Calu3 (cell line): ENCODE results near the gene RORB. TPM values are rescaled to one million over a fixed set of nuclear protein-coding genes. Genes with fewer than 3 reads are reported as not detected.

Experiments
- BruUV-seq: library from RNA; stranded (reverse); fragments of 400-500 nt; replicated peaks from 2 replicates; lab custom pipeline; 2021; lab: Mats Ljungman, UMichigan
- CTCF ChIA-PET: fragments of 300-600 bp; sonication (Branson Sonifier 250); formaldehyde crosslinking; loops from one replicate; lab custom pipeline; 2022; ENCODE audit warnings: antibody characterized with exemption; lab: Charles Lee
- DNase-seq: peaks from one replicate; pipeline ENCODE4 v3.0.0; 2022
- H3K27ac Mint-ChIP-seq: one replicate; pipeline ENCODE4 v1.8.0; 2022; ENCODE audit warnings: mixed read lengths; ENCODE audit not compliant: unreplicated experiment
- H3K27me3 Mint-ChIP-seq: one replicate; pipeline ENCODE4 v1.8.0; 2022; ENCODE audit warnings: mixed read lengths; ENCODE audit not compliant: unreplicated experiment
- H3K36me3 Mint-ChIP-seq: one replicate; pipeline ENCODE4 v1.8.0; 2022; ENCODE audit warnings: mild to moderate bottlenecking, moderate library complexity, mixed read lengths; ENCODE audit not compliant: insufficient read depth, unreplicated experiment
- H3K4me1 Mint-ChIP-seq: one replicate; pipeline ENCODE4 v1.8.0; 2022; ENCODE audit warnings: mild to moderate bottlenecking, low read depth, mixed read lengths; ENCODE audit not compliant: unreplicated experiment
- H3K4me3 Mint-ChIP-seq: one replicate; pipeline ENCODE4 v1.8.0; 2022; ENCODE audit warnings: mild to moderate bottlenecking, low read depth, moderate library complexity, mixed read lengths; ENCODE audit not compliant: unreplicated experiment
- H3K9me3 Mint-ChIP-seq: one replicate; pipeline ENCODE4 v1.8.0; 2022; ENCODE audit warnings: low read depth, mixed read lengths; ENCODE audit not compliant: unreplicated experiment
- intact Hi-C: fragments of 100-400 bp; cut with micrococcal nuclease; formaldehyde crosslinking; loops from one replicate; pipeline ENCODE4 v1.10.0; 2022; ENCODE audit not compliant: unreplicated experiment
- total RNA-seq: library from RNA; stranded (reverse); gene quantifications from 2 replicates; pipeline ENCODE4 v1.2.3, GENCODE V29; 2022
- TF ChIP-seq, protein P1 (sequence below): fragments of 200-600 bp; IDR thresholded peaks from one replicate; pipeline ENCODE4 v1.8.0; 2022; ENCODE audit warnings: antibody characterized with exemption; ENCODE audit not compliant: unreplicated experiment

Gene RORB
- total RNA-seq, 1 experiment from 2014 or later: not detected

DNA sequence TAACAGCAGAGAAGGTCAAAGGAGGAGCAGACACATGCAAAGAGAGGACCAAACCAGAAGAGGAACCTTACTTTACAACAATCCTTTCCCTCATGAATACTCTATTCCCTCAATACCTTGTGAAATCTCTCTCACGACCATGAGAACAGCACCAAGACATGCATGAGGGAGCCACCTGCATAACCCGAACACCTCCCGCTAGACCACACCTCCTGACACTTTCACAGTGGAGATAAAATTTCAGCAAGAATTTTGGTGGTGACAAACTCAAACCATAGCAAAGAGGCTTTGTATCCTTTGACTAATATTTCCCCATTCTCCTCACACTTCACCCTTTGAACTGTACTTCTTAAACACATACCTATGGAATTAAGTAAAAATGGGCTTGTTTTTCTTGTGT is 101.7 kb downstream of the RORB start:
- intact Hi-C loops: no loop called here
- BruUV-seq: no TSS peak
- Mint-ChIP-seq H3K4me3 (no peak overlapping the region), H3K36me3 (no peaks in the 10 kb centered on the region), H3K27ac (no peak overlapping the region), H3K4me1 (no peaks in the 10 kb centered on the region), H3K9me3 (no peaks in the 10 kb centered on the region), H3K27me3 (no peaks in the 10 kb centered on the region)
- CTCF ChIA-PET: no interaction called here
- TF ChIP-seq, protein P1, sequence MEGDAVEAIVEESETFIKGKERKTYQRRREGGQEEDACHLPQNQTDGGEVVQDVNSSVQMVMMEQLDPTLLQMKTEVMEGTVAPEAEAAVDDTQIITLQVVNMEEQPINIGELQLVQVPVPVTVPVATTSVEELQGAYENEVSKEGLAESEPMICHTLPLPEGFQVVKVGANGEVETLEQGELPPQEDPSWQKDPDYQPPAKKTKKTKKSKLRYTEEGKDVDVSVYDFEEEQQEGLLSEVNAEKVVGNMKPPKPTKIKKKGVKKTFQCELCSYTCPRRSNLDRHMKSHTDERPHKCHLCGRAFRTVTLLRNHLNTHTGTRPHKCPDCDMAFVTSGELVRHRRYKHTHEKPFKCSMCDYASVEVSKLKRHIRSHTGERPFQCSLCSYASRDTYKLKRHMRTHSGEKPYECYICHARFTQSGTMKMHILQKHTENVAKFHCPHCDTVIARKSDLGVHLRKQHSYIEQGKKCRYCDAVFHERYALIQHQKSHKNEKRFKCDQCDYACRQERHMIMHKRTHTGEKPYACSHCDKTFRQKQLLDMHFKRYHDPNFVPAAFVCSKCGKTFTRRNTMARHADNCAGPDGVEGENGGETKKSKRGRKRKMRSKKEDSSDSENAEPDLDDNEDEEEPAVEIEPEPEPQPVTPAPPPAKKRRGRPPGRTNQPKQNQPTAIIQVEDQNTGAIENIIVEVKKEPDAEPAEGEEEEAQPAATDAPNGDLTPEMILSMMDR: no peak
- DNase-seq: no peak

DNA sequence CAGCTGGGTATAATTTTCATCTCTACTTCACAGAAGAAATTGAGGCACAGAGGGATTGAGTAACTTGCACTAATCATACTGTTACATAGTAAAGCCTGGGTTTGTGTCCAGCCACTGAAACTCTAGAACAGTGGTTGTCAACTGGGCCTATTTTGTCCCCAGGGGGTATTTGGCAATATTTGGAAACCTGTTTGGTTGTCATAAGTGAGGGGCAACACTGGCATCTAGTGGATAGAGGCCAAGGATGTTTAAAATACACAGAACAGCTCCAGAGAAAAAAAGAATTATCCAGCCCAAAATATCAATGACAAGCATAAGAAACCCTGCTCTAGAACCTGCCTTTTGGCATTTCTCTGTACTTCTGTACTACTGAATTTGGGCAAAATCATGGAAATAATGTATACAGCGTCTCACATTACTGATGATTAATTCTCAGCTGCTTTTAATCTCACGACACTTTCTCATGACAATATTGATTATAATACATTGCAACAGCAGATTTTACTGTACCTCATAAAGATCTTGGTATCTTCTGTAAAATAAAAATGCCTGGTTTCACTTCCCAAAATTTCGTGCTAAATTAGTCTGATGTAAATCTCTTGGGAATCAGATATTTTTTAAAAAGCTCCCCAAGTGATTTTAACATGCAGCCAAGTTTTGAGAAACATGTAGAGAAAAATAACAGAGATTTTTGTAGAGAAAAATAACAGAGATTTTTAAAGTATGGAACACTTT is 112.7 kb downstream of the RORB start:
- H3K4me1 Mint-ChIP-seq: no peaks in the 10 kb centered on the region
- DNase-seq: no peak
- H3K9me3 Mint-ChIP-seq: no peaks in the 10 kb centered on the region
- CTCF ChIA-PET: no interaction called here
- no peak overlapping the region for H3K27ac Mint-ChIP-seq
- TF ChIP-seq, protein P1: no peak
- no peaks in the 10 kb centered on the region for H3K36me3 Mint-ChIP-seq
- intact Hi-C loops: no loop called here
- H3K27me3 Mint-ChIP-seq: peaks cover 10% of the 10 kb centered on the region
- H3K4me3 Mint-ChIP-seq: no peak overlapping the region
- no TSS peak for BruUV-seq

DNA sequence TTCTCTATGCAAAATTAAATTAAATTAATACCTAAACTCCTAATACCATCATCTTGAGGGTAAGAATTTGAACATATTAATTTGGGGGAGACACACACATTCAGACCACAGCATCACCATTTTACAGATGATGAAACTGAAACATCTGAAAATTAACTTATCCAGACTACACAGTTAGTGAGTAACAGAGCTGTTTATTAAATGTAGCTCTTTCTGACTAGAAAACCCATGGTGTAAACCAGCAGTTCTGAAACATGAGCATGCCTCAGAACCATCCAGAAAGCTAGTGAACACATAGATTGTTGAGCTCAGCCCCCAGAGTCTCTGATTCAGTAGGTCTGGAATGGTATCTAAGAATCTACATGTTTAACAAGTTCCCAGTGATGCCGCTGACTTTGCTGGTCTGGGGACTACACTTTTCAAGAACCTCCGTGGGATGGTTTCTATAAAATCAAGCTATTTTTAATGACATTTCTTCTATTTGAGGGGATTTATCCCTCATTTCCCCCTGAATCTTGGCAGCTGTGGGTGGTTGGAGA is 113.5 kb downstream of the RORB start:
- intact Hi-C loops: no loop called here
- no TSS peak for BruUV-seq

DNA sequence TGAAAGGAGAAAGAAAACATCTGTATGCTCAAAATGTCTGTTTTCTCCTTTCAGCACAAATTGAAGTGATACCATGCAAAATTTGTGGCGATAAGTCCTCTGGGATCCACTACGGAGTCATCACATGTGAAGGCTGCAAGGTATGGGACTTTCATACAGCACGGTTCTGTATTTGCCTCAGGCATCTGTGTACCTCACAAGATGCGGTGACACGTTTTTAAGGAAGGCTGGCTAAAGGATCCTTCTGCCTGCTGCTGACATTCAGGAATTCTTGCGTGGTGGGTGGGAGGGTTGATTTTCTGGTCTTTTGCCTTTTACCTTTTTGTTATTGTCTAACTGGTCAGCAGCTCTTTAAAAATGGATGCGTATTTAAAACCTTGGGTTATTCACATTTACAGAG is 133.1 kb downstream of the RORB start:
- TF ChIP-seq, protein P1: no peak
- no peak overlapping the region for H3K27ac Mint-ChIP-seq
- H3K4me3 Mint-ChIP-seq: no peak overlapping the region
- H3K36me3 Mint-ChIP-seq: no peaks in the 10 kb centered on the region
- CTCF ChIA-PET: no interaction called here
- BruUV-seq: no TSS peak
- peaks cover 24% of the 10 kb centered on the region for H3K27me3 Mint-ChIP-seq
- DNase-seq: no peak
- H3K9me3 Mint-ChIP-seq: no peaks in the 10 kb centered on the region
- H3K4me1 Mint-ChIP-seq: no peaks in the 10 kb centered on the region
- intact Hi-C loops: no loop called here

More for the DNA sequence above, 113.5 kb downstream of the RORB start:
- Mint-ChIP-seq H3K4me3 (no peak overlapping the region), H3K27me3 (peaks cover 11% of the 10 kb centered on the region), H3K4me1 (no peaks in the 10 kb centered on the region), H3K36me3 (no peaks in the 10 kb centered on the region), H3K9me3 (no peaks in the 10 kb centered on the region), H3K27ac (no peak overlapping the region)
- TF ChIP-seq, protein P1: no peak
- CTCF ChIA-PET: interaction anchor here (0.7 kb wide), 1 partner anchor 47 kb away, joined by 3 read pairs; no protein-coding TSS in a partner anchor
- no peak for DNase-seq
